Breast epithelium (tissue), 4 donors: Measurements from ENCODE around the gene PCDH8. TPM values are rescaled to one million over a fixed set of nuclear protein-coding genes. Genes with fewer than 3 reads are reported as not detected.

Source experiments
- DNase-seq, 2 donors: peaks; one replicate each; pipeline ENCODE4 v3.0.0-alpha.2; 2019; ENCODE audit warnings: low spot score in 2 of 2
- H3K27ac ChIP-seq, 2 donors: fragments of 200-600 bp; sonication (generic) in 1 of 2; one replicate each; pipeline ENCODE4 v1.5.1; 2016 to 2019; ENCODE audit warnings: mild to moderate bottlenecking in 1 of 2
- H3K27me3 ChIP-seq, 2 donors: fragments of 200-600 bp; sonication (generic) in 1 of 2; one replicate each; pipeline versions ENCODE4 v1.5.1 to v1.6.0; 2017 to 2019; ENCODE audit warnings: control low read depth in 1 of 2, mild to moderate bottlenecking in 1 of 2
- H3K36me3 ChIP-seq: fragments of 200-600 bp; one replicate; pipeline ENCODE4 v1.5.1; 2019
- H3K4me1 ChIP-seq, 2 donors: fragments of 200-600 bp; sonication (generic); one replicate each; pipeline ENCODE4 v1.5.1; 2016 to 2019; ENCODE audit warnings: control low read depth in 1 of 2
- H3K4me3 ChIP-seq, 3 donors: fragments of 200-600 bp; sonication (generic); 1 replicate in 2 of 3; 2 replicates in 1 of 3; pipeline ENCODE4 v1.5.1; 2016 to 2019; ENCODE audit warnings: mild to moderate bottlenecking in 3 of 3, moderate library complexity in 2 of 3
- H3K9me3 ChIP-seq, 2 donors: fragments of 200-600 bp; sonication (generic) in 1 of 2; one replicate each; pipeline ENCODE4 v1.5.1; 2016 to 2019; ENCODE audit warnings: control low read depth in 1 of 2
- CTCF ChIP-seq, 3 donors: fragments of 450-650 bp; IDR thresholded peaks; one replicate each; pipeline ENCODE4 v1.5.1; 2016 to 2017; ENCODE audit warnings: antibody characterized with exemption in 3 of 3, mild to moderate bottlenecking in 3 of 3, moderate library complexity in 3 of 3
- POLR2A ChIP-seq: fragments of 450-650 bp; IDR thresholded peaks from one replicate; pipeline ENCODE4 v1.6.1; 2016; ENCODE audit warnings: antibody characterized with exemption, mild to moderate bottlenecking, moderate library complexity
- POLR2AphosphoS5 ChIP-seq, 3 donors: sonication (generic); formaldehyde crosslinking; IDR thresholded peaks; one replicate each; pipeline ENCODE4 v1.6.1; 2017; ENCODE audit warnings: antibody characterized with exemption in 3 of 3
- intact Hi-C: fragments of 100-400 bp; cut with DNase I; formaldehyde crosslinking; loops from one replicate; pipeline ENCODE4 v1.15.1; 2023; ENCODE audit warnings: low total_unique reads
- total RNA-seq, 3 donors: library from RNA; depleted of rRNA; stranded (reverse); fragments of >200 nt; gene quantifications; one replicate each; pipeline ENCODE4 v1.1.0, GENCODE V29; 2016

PCDH8 gene
- total RNA-seq, 3 donors from 2014 or later, result 0.66 TPM; not detected in 2

GRCh38 chr13:52878831-52879230 is 30.4 kb upstream of the PCDH8 start:
- no peaks in the 10 kb centered on the region for H3K36me3 ChIP-seq
- H3K27me3 ChIP-seq, result no peaks in the 10 kb centered on the region
- peaks cover 18 to 21% of the 10 kb centered on the region in 2 donors for H3K9me3 ChIP-seq
- TF ChIP-seq POLR2A (no peak), POLR2AphosphoS5 (IDR thresholded peaks at IDR 0.05) (no peak), CTCF (IDR thresholded peaks at IDR 0.05) (no peak)
- H3K27ac ChIP-seq, result no peak overlapping the region
- no peak for DNase-seq
- no peak overlapping the region for H3K4me3 ChIP-seq
- no peaks in the 10 kb centered on the region for H3K4me1 ChIP-seq
- intact Hi-C loops, result no loop called here

GRCh38 chr13:52870143-52870542 is 21.7 kb upstream of the PCDH8 start:
- Histone ChIP-seq H3K27ac (no peak overlapping the region), H3K4me1 (no peaks in the 10 kb centered on the region), H3K9me3 (peaks cover 11 to 23% of the 10 kb centered on the region in 2 donors), H3K36me3 (no peaks in the 10 kb centered on the region), H3K27me3 (peaks cover 0 to 2% of the 10 kb centered on the region in 2 donors), H3K4me3 (no peak overlapping the region)
- TF ChIP-seq CTCF (IDR thresholded peaks at IDR 0.05) (no peak), POLR2A (no peak), POLR2AphosphoS5 (IDR thresholded peaks at IDR 0.05) (no peak)
- intact Hi-C loops, result no loop called here
- DNase-seq, result no peak

DNA sequence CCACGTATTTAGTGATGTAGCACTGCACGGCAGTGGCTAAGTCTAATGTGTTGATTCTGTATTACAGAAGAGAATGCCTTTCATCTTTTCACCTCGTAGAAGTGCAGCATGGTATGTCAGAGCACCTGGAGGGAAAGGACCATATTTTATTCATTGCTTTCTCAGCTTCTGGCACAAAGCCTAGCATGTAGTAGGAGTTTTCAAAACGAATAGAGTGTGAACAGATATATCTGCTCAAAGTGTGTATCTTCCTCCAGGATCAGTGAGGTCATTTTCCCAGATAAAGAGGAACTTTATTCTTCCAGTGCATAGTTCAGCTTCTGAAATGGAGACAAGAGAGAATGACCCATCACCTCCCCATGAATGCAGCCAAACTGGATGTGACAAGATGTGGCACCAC is 21.2 kb upstream of the PCDH8 start:
- Histone ChIP-seq H3K36me3 (no peaks in the 10 kb centered on the region), H3K4me1 (no peaks in the 10 kb centered on the region), H3K4me3 (no peak overlapping the region), H3K9me3 (peaks cover 7 to 17% of the 10 kb centered on the region in 2 donors), H3K27me3 (peaks cover 0 to 2% of the 10 kb centered on the region in 2 donors), H3K27ac (no peak overlapping the region)
- intact Hi-C loops, result no loop called here
- no peak for TF ChIP-seq POLR2AphosphoS5 (IDR thresholded peaks at IDR 0.05)
- no peak for TF ChIP-seq CTCF (IDR thresholded peaks at IDR 0.05)
- TF ChIP-seq POLR2A, result no peak
- no peak for DNase-seq

DNA sequence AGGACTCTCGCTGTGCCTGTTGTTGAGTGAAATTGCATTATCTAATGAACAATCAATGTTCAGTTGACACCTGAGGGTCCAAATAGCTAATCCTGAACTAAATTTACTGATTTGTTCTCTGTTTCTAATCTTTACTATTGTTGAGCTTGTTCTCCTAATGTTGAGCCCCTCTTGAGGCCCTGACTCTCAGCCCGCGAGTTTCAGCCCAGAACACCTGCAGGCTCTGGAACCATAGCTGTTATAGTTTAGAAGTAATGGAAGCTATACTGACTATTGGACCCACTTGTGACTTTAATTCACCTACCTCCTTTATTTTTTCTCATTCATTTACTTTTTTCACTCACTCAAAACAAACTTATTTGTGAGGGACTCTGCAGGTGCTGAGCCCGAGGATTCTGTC is 20.6 kb upstream of the PCDH8 start:
- intact Hi-C loops, result no loop called here
- H3K4me3 ChIP-seq, result no peak overlapping the region
- H3K36me3 ChIP-seq, result no peaks in the 10 kb centered on the region
- DNase-seq, result no peak
- H3K4me1 ChIP-seq, result no peaks in the 10 kb centered on the region
- peaks cover 2 to 12% of the 10 kb centered on the region in 2 donors for H3K9me3 ChIP-seq
- no peak for TF ChIP-seq POLR2A
- TF ChIP-seq CTCF (IDR thresholded peaks at IDR 0.05), result no peak
- no peak for TF ChIP-seq POLR2AphosphoS5 (IDR thresholded peaks at IDR 0.05)
- H3K27ac ChIP-seq, result no peak overlapping the region
- peaks cover 0 to 2% of the 10 kb centered on the region in 2 donors for H3K27me3 ChIP-seq

- DNase-seq, result no peak
- intact Hi-C loops, result no loop called here
- TF ChIP-seq CTCF (IDR thresholded peaks at IDR 0.05), result no peak
- no peak for TF ChIP-seq POLR2A
- no peak for TF ChIP-seq POLR2AphosphoS5 (IDR thresholded peaks at IDR 0.05)
- no peaks in the 10 kb centered on the region for H3K36me3 ChIP-seq
- H3K27me3 ChIP-seq, result peaks cover 0 to 2% of the 10 kb centered on the region in 2 donors
- no peaks in the 10 kb centered on the region for H3K4me1 ChIP-seq
- no peak overlapping the region for H3K27ac ChIP-seq
- no peak overlapping the region for H3K4me3 ChIP-seq
- H3K9me3 ChIP-seq, result peaks cover 0 to 6% of the 10 kb centered on the region in 2 donors
These were observed 19.8 kb upstream of the PCDH8 start for GRCh38 chr13:52868190-52868589.
